HepG2 (cell line): ENCODE measurements around the gene GTF3A. TPM values are rescaled to one million over a fixed set of nuclear protein-coding genes. Genes with fewer than 3 reads are reported as not detected.

ENCODE experiments used
- ARNTL ChIP-seq: sonication (generic); formaldehyde crosslinking; IDR thresholded peaks from 2 replicates; pipeline ENCODE4 v1.4.0; 2020; ENCODE audit warnings: mild to moderate bottlenecking, missing genetic modification reagents
- FOXA1 ChIP-seq, 2 experiments: fragments of 450-650 bp in 1 of 2; sonication (generic) in 1 of 2; formaldehyde crosslinking in 1 of 2; IDR thresholded peaks; 2 replicates each; pipeline versions ENCODE4 v1.4.0 to v1.6.1; 2016 to 2020; ENCODE audit warnings: missing genetic modification reagents in 1 of 2
- NR1H2 ChIP-seq: sonication (generic); formaldehyde crosslinking; IDR thresholded peaks from 2 replicates; pipeline ENCODE4 v1.8.1; 2022; ENCODE audit warnings: low read depth, missing genetic modification reagents, borderline replicate concordance
- ZEB1 ChIP-seq: IDR thresholded peaks from 2 replicates; pipeline ENCODE4 v1.6.1; 2012; ENCODE audit warnings: mild to moderate bottlenecking, low read depth, inconsistent platforms; ENCODE audit not compliant: insufficient replicate concordance
- ZMAT3 ChIP-seq: sonication (generic); formaldehyde crosslinking; conservative IDR thresholded peaks from 2 replicates; pipeline ENCODE4 v1.7.0; 2021; ENCODE audit warnings: missing genetic modification reagents
- ZNF225 ChIP-seq: sonication (generic); formaldehyde crosslinking; IDR thresholded peaks from 2 replicates; pipeline ENCODE4 v1.4.0; 2020; ENCODE audit warnings: mild to moderate bottlenecking, missing genetic modification reagents
- ZNF441 ChIP-seq: sonication (generic); formaldehyde crosslinking; IDR thresholded peaks from 2 replicates; pipeline ENCODE4 v1.7.0; 2021; ENCODE audit warnings: missing genetic modification reagents, borderline replicate concordance
- ZNF746 ChIP-seq: sonication (generic); formaldehyde crosslinking; IDR thresholded peaks from 2 replicates; pipeline ENCODE4 v1.8.0; 2022; ENCODE audit warnings: mild to moderate bottlenecking, missing genetic modification reagents
- polyA plus RNA-seq, 8 experiments: library from polyadenylated mRNA; depleted of rRNA in 3 of 8; stranded (reverse) in 7 of 8; unstranded in 1 of 8; fragments of >200 nt; fragmentation: Illumina TruSeq in 4 of 8; extraction: Trizol in 4 of 8; gene quantifications; 2 replicates each; pipeline versions ENCODE4 v1.2.1 to v1.2.3, GENCODE V29; 2011 to 2016; ENCODE audit warnings: low read depth in 4 of 8, missing spikeins in 1 of 8, mixed read lengths in 1 of 8; ENCODE audit not compliant: insufficient read depth in 1 of 8
- total RNA-seq, 5 experiments: library from RNA; depleted of rRNA; stranded (reverse); fragments of >200 nt; fragmentation: Illumina TruSeq; extraction: Trizol; gene quantifications; 2 replicates each; pipeline ENCODE4 v1.2.3, GENCODE V29; 2016; ENCODE audit warnings: low read depth in 1 of 5
- TF ChIP-seq, protein P1 (sequence below): sonication (generic); formaldehyde crosslinking; IDR thresholded peaks from 2 replicates; pipeline ENCODE4 v1.8.0; 2022; ENCODE audit warnings: mild to moderate bottlenecking, missing genetic modification reagents, borderline replicate concordance
- TF ChIP-seq, protein P2 (sequence below): conservative IDR thresholded peaks from 2 replicates; pipeline ENCODE4 v1.6.1; 2018; ENCODE audit warnings: missing genetic modification reagents
- TF ChIP-seq, protein P3 (sequence below): sonication (generic); formaldehyde crosslinking; IDR thresholded peaks from 2 replicates; pipeline ENCODE4 v1.8.0; 2022; ENCODE audit warnings: missing genetic modification reagents, mild to moderate bottlenecking, inconsistent platforms, borderline replicate concordance
- TF ChIP-seq, protein P4 (sequence below): sonication (generic); formaldehyde crosslinking; IDR thresholded peaks from 2 replicates; pipeline ENCODE4 v1.8.0; 2022; ENCODE audit warnings: mild to moderate bottlenecking, missing genetic modification reagents
- TF ChIP-seq, protein P5 (sequence below): sonication (generic); formaldehyde crosslinking; IDR thresholded peaks from 2 replicates; pipeline ENCODE4 v1.4.0; 2020; ENCODE audit warnings: missing genetic modification reagents
- TF ChIP-seq, protein P6 (sequence below): sonication (generic); formaldehyde crosslinking; IDR thresholded peaks from 2 replicates; pipeline ENCODE4 v1.5.1; 2020; ENCODE audit warnings: mild to moderate bottlenecking, missing genetic modification reagents, borderline replicate concordance

GTF3A gene
- total and polyA plus RNA-seq, 2 of the 13 experiments (the other 11 are each of a cell fraction or from before 2014, with no cell fraction given): 42.1 to 176 TPM

DNA sequence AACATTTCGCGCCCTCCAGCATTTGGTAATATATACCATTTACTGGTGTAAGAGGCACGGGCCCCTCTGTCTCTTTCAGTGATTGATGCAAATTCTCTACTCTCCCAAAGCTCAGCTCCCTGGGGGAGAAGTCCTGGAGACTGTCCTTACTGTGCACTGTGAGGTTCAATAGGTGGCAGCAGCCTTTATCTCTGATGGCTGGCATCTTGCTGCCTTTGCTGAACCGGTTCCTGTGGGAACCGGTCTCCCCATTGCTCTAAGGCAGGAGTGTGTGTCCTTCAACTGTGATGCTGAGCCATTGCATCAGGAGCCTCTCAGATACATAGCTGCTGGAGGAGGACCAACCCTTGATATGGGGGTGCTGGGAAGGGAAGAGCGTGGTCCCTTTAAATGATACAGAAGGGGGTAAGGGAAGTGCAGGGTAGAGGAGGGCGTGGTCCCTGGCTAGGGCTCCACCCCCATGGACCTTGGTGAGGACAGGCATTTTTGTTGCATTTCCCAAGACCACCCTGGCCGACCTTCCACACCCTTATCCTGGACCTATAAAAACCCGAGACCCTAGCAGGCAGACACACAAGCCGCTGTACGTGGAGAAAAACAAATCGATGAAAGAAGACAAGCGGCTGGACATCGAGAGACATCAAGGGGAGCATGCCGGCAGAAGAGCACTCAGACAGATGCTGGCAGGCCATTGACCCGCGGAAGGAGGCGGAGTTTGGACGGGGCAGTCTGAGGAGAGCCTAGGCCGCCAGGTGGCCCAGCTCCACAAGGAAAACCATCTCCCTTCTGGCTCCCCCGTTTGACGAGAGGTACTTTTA, 41.1 kb upstream of the GTF3A start (continued):
- TF ChIP-seq, protein P1, sequence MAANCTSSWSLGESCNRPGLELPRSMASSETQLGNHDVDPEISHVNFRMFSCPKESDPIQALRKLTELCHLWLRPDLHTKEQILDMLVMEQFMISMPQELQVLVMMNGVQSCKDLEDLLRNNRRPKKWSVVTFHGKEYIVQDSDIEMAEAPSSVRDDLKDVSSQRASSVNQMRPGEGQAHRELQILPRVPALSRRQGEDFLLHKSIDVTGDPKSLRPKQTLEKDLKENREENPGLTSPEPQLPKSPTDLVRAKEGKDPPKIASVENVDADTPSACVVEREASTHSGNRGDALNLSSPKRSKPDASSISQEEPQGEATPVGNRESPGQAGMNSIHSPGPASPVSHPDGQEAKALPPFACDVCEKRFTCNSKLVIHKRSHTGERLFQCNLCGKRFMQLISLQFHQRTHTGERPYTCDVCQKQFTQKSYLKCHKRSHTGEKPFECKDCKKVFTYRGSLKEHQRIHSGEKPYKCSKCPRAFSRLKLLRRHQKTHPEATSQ (CRISPR knock-in tag): no peak
- no peak for TF ChIP-seq FOXA1 (IDR thresholded peaks at IDR 0.05)
- TF ChIP-seq FOXA1 (CRISPR knock-in tag; IDR thresholded peaks at IDR 0.05): 0 out of 2 replicates have a peak, but pooled peaks have one; percentile 5
- TF ChIP-seq ARNTL (CRISPR knock-in tag): no peak
- TF ChIP-seq, protein P2, sequence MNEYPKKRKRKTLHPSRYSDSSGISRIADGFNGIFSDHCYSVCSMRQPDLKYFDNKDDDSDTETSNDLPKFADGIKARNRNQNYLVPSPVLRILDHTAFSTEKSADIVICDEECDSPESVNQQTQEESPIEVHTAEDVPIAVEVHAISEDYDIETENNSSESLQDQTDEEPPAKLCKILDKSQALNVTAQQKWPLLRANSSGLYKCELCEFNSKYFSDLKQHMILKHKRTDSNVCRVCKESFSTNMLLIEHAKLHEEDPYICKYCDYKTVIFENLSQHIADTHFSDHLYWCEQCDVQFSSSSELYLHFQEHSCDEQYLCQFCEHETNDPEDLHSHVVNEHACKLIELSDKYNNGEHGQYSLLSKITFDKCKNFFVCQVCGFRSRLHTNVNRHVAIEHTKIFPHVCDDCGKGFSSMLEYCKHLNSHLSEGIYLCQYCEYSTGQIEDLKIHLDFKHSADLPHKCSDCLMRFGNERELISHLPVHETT (CRISPR knock-in tag): 0 out of 2 replicates have a peak, but pooled peaks have one; percentile 26
- TF ChIP-seq, protein P3, sequence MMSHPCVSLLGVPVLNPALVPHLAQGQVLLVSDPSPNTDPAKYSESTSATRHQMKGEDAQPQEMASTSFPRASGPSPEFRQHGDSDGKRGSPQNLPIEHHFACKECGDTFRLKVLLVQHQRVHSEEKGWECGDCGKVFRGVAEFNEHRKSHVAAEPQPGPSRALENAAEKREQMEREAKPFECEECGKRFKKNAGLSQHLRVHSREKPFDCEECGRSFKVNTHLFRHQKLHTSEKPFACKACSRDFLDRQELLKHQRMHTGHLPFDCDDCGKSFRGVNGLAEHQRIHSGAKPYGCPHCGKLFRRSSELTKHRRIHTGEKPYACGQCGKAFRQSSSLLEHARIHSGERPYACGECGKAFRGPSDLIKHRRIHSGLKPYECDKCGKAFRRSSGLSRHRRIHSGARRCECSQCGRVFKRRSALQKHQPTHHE (CRISPR knock-in tag): no peak
- TF ChIP-seq ZNF746: peak; percentile 54; the same call in 1 of the 2 replicates
- TF ChIP-seq, protein P4, sequence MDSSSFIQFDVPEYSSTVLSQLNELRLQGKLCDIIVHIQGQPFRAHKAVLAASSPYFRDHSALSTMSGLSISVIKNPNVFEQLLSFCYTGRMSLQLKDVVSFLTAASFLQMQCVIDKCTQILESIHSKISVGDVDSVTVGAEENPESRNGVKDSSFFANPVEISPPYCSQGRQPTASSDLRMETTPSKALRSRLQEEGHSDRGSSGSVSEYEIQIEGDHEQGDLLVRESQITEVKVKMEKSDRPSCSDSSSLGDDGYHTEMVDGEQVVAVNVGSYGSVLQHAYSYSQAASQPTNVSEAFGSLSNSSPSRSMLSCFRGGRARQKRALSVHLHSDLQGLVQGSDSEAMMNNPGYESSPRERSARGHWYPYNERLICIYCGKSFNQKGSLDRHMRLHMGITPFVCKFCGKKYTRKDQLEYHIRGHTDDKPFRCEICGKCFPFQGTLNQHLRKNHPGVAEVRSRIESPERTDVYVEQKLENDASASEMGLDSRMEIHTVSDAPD: no peak
- TF ChIP-seq ZEB1: no peak
- TF ChIP-seq NR1H2 (CRISPR knock-in tag): no peak
- TF ChIP-seq ZMAT3 (CRISPR knock-in tag): no peak
- peak; percentile 69; the same call in 1 of the 2 replicates for TF ChIP-seq ZNF225 (CRISPR knock-in tag)
- TF ChIP-seq, protein P5, sequence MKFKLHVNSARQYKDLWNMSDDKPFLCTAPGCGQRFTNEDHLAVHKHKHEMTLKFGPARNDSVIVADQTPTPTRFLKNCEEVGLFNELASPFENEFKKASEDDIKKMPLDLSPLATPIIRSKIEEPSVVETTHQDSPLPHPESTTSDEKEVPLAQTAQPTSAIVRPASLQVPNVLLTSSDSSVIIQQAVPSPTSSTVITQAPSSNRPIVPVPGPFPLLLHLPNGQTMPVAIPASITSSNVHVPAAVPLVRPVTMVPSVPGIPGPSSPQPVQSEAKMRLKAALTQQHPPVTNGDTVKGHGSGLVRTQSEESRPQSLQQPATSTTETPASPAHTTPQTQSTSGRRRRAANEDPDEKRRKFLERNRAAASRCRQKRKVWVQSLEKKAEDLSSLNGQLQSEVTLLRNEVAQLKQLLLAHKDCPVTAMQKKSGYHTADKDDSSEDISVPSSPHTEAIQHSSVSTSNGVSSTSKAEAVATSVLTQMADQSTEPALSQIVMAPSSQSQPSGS (CRISPR knock-in tag): 0 out of 2 replicates have a peak, but pooled peaks have one; percentile 25
- TF ChIP-seq, protein P6, sequence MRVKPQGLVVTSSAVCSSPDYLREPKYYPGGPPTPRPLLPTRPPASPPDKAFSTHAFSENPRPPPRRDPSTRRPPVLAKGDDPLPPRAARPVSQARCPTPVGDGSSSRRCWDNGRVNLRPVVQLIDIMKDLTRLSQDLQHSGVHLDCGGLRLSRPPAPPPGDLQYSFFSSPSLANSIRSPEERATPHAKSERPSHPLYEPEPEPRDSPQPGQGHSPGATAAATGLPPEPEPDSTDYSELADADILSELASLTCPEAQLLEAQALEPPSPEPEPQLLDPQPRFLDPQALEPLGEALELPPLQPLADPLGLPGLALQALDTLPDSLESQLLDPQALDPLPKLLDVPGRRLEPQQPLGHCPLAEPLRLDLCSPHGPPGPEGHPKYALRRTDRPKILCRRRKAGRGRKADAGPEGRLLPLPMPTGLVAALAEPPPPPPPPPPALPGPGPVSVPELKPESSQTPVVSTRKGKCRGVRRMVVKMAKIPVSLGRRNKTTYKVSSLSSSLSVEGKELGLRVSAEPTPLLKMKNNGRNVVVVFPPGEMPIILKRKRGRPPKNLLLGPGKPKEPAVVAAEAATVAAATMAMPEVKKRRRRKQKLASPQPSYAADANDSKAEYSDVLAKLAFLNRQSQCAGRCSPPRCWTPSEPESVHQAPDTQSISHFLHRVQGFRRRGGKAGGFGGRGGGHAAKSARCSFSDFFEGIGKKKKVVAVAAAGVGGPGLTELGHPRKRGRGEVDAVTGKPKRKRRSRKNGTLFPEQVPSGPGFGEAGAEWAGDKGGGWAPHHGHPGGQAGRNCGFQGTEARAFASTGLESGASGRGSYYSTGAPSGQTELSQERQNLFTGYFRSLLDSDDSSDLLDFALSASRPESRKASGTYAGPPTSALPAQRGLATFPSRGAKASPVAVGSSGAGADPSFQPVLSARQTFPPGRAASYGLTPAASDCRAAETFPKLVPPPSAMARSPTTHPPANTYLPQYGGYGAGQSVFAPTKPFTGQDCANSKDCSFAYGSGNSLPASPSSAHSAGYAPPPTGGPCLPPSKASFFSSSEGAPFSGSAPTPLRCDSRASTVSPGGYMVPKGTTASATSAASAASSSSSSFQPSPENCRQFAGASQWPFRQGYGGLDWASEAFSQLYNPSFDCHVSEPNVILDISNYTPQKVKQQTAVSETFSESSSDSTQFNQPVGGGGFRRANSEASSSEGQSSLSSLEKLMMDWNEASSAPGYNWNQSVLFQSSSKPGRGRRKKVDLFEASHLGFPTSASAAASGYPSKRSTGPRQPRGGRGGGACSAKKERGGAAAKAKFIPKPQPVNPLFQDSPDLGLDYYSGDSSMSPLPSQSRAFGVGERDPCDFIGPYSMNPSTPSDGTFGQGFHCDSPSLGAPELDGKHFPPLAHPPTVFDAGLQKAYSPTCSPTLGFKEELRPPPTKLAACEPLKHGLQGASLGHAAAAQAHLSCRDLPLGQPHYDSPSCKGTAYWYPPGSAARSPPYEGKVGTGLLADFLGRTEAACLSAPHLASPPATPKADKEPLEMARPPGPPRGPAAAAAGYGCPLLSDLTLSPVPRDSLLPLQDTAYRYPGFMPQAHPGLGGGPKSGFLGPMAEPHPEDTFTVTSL (CRISPR knock-in tag): no peak
- TF ChIP-seq ZNF441: 0 out of 2 replicates have a peak, but pooled peaks have one; percentile 33
